Superior temporal gyrus (tissue), 1 donor: ENCODE data around the gene DDX3Y.

Source experiments
- DNase-seq: peaks from one replicate; pipeline ENCODE4 v3.0.0-alpha.2; 2016; ENCODE audit errors: extremely low spot score

The DDX3Y gene

DNA sequence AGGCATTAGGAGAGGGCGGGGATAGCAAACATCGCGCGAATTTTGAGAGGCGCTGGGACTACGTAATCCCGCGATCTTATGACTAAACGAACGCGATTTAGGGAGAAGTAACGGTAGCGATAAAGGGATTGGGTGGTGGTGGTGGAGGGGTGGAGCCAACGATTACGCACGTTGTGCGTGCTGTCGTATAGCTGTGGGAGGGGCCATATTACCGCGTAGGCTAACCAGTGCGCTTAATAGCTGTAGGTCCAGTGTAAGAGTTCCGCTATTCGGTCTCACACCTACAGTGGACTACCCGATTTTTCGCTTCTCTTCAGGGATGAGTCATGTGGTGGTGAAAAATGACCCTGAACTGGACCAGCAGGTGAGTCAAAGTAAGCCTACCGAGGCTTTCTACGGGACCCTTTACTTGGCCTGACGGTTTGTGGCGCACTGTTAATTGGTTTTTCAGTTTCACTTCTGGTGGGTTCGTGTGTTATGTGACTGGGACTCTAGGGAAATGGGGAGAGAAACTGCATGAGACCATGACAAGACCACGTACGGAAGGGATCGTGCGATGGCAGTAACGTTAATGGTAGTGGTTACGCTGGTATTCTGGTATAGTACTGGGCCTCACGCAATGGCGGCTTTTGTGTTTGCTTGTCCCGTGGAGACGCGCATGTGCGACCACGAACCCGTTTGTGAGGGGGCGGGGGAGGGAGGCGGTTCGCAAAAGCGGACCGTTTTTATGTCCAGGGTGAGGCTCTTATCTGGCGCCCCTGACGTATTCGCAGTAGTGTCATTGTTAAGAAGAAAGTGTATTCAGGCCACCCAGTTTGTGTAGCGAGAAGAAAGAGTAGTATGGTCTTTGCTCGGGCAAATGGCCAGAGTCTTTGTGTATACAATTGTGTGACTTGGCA lies at the start of gene DDX3Y:
TSS of gene DDX3Y (plus strand) at position 251 of the 899 bp plus-strand sequence. CDS start at position 320, 69 bp downstream.
- peak; percentile 91 for DNase-seq

GRCh38 chrY:12855791-12856275 lies 48.8 kb upstream of the DDX3Y start:
- no peak for DNase-seq

GRCh38 chrY:12867960-12868359 lies 36.7 kb upstream of the DDX3Y start:
- no peak for DNase-seq

DNA sequence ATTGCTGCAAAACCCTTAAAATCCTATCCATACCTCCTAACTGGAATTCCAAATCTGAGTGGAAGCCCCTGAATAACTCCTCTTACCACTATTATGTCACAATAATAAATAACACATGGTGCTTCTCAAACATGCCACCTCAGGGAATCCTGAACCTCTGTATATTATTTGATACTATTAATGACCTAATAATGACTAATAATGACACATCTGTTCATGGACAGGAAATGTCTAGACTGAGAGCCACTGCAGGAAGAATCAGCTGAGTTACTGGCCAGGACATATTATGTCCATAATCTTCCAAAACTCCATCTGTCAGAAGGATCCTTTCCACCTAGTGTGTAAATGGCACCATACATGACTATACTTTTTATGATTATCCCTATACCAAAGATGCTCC lies 7.7 kb upstream of the DDX3Y start:
- no peak for DNase-seq

DNA sequence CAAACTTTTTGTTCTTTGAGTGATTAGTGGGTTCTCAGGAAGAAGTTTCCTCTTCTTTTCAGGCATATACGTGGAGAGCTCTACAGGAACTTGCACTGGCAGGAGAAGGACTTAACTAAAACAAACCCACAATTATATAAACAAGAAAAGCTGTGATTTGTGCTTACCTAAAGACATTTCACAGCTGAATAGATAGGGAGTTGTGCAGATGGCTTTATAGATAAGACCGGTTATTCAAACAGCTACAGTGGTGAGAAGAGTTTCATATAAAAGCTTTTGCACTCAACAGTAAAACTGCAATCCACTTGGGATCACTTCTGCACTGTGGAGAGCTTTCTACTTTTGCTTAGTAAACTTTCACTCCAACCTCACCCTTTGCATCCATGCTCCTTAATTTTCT lies 6.1 kb upstream of the DDX3Y start:
- no peak for DNase-seq

DNA sequence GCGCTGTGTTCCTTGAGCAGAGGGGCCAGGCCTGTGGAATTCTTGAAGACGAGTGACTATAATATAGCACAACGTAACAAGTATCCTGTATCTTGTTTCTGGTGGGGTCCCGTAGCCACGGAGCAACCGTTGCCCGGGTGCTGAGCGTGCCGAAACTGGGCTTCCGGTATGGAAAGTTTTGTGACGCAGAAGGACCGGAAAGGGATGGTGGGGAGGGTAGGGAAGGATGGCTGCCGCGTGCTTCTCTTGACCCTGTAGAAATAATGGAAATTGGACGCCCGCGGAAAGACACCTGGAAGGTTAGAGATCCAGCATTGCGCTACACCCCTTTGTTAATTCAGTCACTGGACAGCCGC lies 827 bp downstream of the DDX3Y start:
- DNase-seq = peak; percentile 73

DNA sequence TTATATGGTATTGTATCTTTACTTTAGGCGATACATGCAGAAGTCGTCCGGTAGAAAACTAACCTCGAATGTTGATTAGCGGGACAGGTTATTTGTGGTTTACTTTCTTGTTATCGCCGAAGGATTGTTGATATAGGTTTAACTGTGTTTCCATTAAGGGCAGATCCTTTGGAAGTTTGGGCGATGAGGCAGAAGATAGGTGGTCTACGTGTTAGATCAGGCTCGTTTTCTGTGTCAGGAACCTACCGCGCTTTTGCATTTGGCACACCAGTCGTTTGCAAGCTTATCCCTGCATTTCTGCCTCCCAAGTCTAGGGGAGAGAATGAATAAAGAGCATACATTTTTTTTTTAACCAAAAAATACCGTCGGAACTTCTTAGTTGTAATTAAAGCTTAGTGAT lies 1.2 kb downstream of the DDX3Y start:
- no peak for DNase-seq

GRCh38 chrY:12913541-12913940 lies 8.9 kb downstream of the DDX3Y start:
- no peak for DNase-seq

DNA sequence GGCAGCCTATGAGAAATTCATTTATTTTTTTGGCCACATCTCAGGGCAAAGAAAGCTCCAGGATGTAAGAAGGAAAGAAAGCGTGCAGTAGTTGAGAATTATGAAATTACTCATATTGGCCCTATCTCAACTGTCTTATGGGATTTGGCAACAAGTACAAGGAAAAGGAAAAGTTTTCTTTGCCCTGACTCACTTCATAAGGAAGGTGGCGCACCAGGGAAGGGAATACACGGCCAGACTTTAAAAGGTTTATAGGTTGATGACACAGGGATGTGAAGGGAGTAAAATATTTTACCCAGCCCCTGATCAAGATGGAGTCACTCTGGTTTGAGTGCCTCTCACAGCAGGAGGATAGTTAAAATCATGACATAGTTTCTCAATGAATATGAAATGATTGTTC lies 23.4 kb downstream of the DDX3Y start:
- no peak for DNase-seq

DNA sequence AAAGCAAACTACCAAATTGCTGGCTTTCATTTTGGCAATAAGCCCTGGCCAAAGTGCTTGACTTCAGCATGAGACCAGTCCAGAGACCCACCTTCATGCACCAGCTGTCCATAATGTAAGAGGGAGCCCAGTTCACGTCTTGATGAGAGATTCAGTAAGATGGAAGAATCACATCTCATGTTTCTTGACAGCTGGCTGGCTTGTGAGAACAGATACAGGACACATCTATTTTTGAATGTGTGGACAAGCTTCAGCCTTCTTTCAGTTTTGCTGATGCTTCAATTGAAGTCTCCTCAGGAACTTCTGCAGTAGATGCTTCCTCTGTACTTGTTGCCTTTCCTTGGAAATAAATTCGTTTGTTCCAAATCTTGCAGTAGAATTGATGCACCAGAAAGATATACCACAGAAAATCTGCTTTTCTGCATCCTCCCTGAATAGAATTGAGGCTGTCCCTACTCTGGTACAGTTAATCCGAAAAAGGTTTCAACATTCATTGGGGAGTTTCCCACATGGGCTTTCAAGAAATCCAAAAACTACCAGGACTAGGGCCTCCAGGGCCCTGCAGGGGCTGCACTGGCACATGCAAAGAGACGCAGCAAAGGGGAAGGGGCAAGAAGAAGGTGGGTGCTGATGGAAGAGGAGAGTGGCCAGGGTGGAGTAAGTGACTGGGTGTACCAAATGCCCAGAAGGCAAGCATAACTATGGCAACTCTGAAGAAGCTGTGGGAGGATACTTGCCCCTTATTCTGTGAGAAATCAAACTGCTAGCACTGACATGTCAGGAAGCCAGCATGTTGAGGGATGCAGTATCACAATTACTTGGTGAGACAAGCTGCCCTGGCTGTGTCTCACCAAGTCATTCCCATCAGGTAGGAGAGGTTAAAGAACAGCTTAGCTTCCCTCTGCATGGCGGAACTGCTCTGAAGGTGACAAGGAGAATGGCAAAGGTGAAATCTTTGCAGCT lies 37.3 kb downstream of the DDX3Y start:
- DNase-seq = no peak
